Measurements from ENCODE around the gene CAPN15. TPM values are rescaled to one million over a fixed set of nuclear protein-coding genes. Genes with fewer than 3 reads are reported as not detected.

CAPN15 gene
- total RNA-seq, 1 donor from 2014 or later: 38.7 TPM

DNA sequence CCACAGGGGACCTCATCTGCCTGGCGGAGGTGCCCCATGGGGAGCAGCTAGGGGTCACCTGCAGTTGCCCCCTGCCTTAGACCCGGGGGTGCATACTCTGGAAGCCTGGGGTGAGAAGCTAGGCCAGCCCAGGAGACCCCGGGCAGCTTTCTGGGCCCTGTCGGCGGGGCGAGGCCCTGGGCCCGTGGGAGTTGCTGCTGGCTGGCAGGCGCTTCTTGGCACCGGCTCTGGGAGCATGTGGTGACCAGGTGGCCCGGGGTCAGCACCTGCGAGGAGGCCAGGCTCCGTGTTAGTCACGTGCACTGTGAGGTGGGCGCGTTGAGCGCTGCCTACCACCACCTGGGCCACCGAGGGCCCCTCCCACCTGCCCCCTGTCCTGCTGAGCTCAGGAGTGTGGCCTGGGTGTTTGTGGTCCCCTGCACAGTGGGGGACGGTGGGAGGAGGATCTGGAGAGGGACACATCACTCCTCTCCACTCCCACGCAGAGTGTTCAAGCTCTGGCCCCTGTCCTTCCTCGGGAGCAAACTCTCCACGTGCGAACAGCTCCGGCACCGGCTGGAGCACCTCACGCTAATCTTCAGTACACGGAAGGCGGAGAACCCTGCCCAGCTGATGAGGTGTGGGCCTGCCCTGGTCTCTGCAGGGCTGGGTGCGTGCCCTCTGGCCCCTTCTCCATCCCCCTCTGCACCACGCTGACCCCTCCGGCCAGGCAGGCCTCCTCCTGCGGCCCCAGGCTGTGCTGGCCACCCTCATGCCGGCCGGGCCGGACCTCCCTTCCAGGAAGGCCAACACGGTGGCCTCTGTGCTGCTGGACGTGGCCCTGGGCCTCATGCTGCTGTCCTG lies 48.1 kb downstream of the CAPN15 start:
- Mint-ChIP-seq H3K4me1 (ENCODE audit: low read depth, unreplicated experiment) (peaks cover 7% of the 10 kb centered on the region), H3K27me3 (ENCODE audit: low read depth, unreplicated experiment) (no peaks in the 10 kb centered on the region), H3K4me3 (ENCODE audit: unreplicated experiment) (no peak overlapping the region), H3K9me3 (ENCODE audit: unreplicated experiment) (no peaks in the 10 kb centered on the region), H3K36me3 (ENCODE audit: low read depth, unreplicated experiment) (no peaks in the 10 kb centered on the region), H3K27ac (ENCODE audit: unreplicated experiment) (no peak overlapping the region)
- H3K36me3 ChIP-seq (ENCODE audit: insufficient read depth, low read length): peaks cover 5% of the 10 kb centered on the region
- H3K79me2 ChIP-seq (ENCODE audit: insufficient read depth, low read length): peaks cover 19% of the 10 kb centered on the region
- FAIRE-seq (no peak), DNase-seq (ENCODE audit: low read depth) (no peak)
- no peak overlapping the region for H3K9ac ChIP-seq (ENCODE audit: low read length)
- TF ChIP-seq EZH2 (IDR thresholded peaks at IDR 0.05; ENCODE audit: insufficient read depth, low read length) (no peak), CTCF (IDR thresholded peaks at IDR 0.05; ENCODE audit: insufficient read depth, low read depth, low read length) (no peak)
- peaks cover 6% of the 10 kb centered on the region for H3K4me1 ChIP-seq (ENCODE audit: insufficient read depth, low read length)
- H3K27me3 ChIP-seq (ENCODE audit: insufficient read depth, low read length): no peaks in the 10 kb centered on the region
- H3K27ac ChIP-seq (ENCODE audit: low read depth, low read length): no peak overlapping the region
- H2AFZ ChIP-seq (ENCODE audit: low read depth, low read length): no peak overlapping the region
- no peak overlapping the region for H3K4me2 ChIP-seq (ENCODE audit: low read length)
- no peak overlapping the region for H3K4me3 ChIP-seq (ENCODE audit: insufficient read depth, low read depth, low read length)
- peaks cover 32% of the 10 kb centered on the region for H4K20me1 ChIP-seq (ENCODE audit: insufficient read depth, low read length)
- H3K9me3 ChIP-seq (ENCODE audit: insufficient read depth, low read depth, low read length): no peaks in the 10 kb centered on the region

- H3K4me3 Mint-ChIP-seq (ENCODE audit: unreplicated experiment): no peak overlapping the region
- H3K27ac ChIP-seq (ENCODE audit: low read depth, low read length): no peak overlapping the region
- H3K27me3 Mint-ChIP-seq (ENCODE audit: low read depth, unreplicated experiment): no peaks in the 10 kb centered on the region
- TF ChIP-seq CTCF (IDR thresholded peaks at IDR 0.05; ENCODE audit: insufficient read depth, low read depth, low read length) (no peak), EZH2 (IDR thresholded peaks at IDR 0.05; ENCODE audit: insufficient read depth, low read length) (no peak)
- no peaks in the 10 kb centered on the region for H3K9me3 ChIP-seq (ENCODE audit: insufficient read depth, low read depth, low read length)
- no peak overlapping the region for H3K4me2 ChIP-seq (ENCODE audit: low read length)
- H3K27me3 ChIP-seq (ENCODE audit: insufficient read depth, low read length): no peaks in the 10 kb centered on the region
- no peak overlapping the region for H3K4me3 ChIP-seq (ENCODE audit: insufficient read depth, low read depth, low read length)
- no peak overlapping the region for H3K9ac ChIP-seq (ENCODE audit: low read length)
- no peak overlapping the region for H3K27ac Mint-ChIP-seq (ENCODE audit: unreplicated experiment)
- FAIRE-seq (no peak), DNase-seq (ENCODE audit: low read depth) (no peak)
- no peaks in the 10 kb centered on the region for H3K9me3 Mint-ChIP-seq (ENCODE audit: unreplicated experiment)
- peaks cover 7% of the 10 kb centered on the region for H3K4me1 Mint-ChIP-seq (ENCODE audit: low read depth, unreplicated experiment)
- no peak overlapping the region for H2AFZ ChIP-seq (ENCODE audit: low read depth, low read length)
- peaks cover 5% of the 10 kb centered on the region for H3K36me3 ChIP-seq (ENCODE audit: insufficient read depth, low read length)
- H3K4me1 ChIP-seq (ENCODE audit: insufficient read depth, low read length): no peaks in the 10 kb centered on the region
- H3K79me2 ChIP-seq (ENCODE audit: insufficient read depth, low read length): peaks cover 12% of the 10 kb centered on the region
- no peaks in the 10 kb centered on the region for H3K36me3 Mint-ChIP-seq (ENCODE audit: low read depth, unreplicated experiment)
- peaks cover 24% of the 10 kb centered on the region for H4K20me1 ChIP-seq (ENCODE audit: insufficient read depth, low read length)
Measured at GRCh38 chr16:576197-576822, 48.8 kb downstream of the CAPN15 start.

- H3K4me3 Mint-ChIP-seq (ENCODE audit: unreplicated experiment): no peak overlapping the region
- H3K9me3 Mint-ChIP-seq (ENCODE audit: unreplicated experiment): no peaks in the 10 kb centered on the region
- peaks cover 5% of the 10 kb centered on the region for H3K4me1 Mint-ChIP-seq (ENCODE audit: low read depth, unreplicated experiment)
- H3K4me1 ChIP-seq (ENCODE audit: insufficient read depth, low read length): no peaks in the 10 kb centered on the region
- no peak for FAIRE-seq
- no peak overlapping the region for H3K9ac ChIP-seq (ENCODE audit: low read length)
- H3K4me3 ChIP-seq (ENCODE audit: insufficient read depth, low read depth, low read length): no peak overlapping the region
- no peak for TF ChIP-seq CTCF (IDR thresholded peaks at IDR 0.05; ENCODE audit: insufficient read depth, low read depth, low read length)
- no peak overlapping the region for H3K4me2 ChIP-seq (ENCODE audit: low read length)
- H3K9me3 ChIP-seq (ENCODE audit: insufficient read depth, low read depth, low read length): no peaks in the 10 kb centered on the region
- no peaks in the 10 kb centered on the region for H3K27me3 ChIP-seq (ENCODE audit: insufficient read depth, low read length)
- peaks cover 12% of the 10 kb centered on the region for H3K79me2 ChIP-seq (ENCODE audit: insufficient read depth, low read length)
- no peaks in the 10 kb centered on the region for H3K27me3 Mint-ChIP-seq (ENCODE audit: low read depth, unreplicated experiment)
- H4K20me1 ChIP-seq (ENCODE audit: insufficient read depth, low read length): peaks cover 19% of the 10 kb centered on the region
- no peak for DNase-seq (ENCODE audit: low read depth)
- H2AFZ ChIP-seq (ENCODE audit: low read depth, low read length): no peak overlapping the region
- no peaks in the 10 kb centered on the region for H3K36me3 Mint-ChIP-seq (ENCODE audit: low read depth, unreplicated experiment)
- no peak overlapping the region for H3K27ac Mint-ChIP-seq (ENCODE audit: unreplicated experiment)
- no peak overlapping the region for H3K27ac ChIP-seq (ENCODE audit: low read depth, low read length)
- peaks cover 5% of the 10 kb centered on the region for H3K36me3 ChIP-seq (ENCODE audit: insufficient read depth, low read length)
Measured at GRCh38 chr16:576823-577201, 49.3 kb downstream of the CAPN15 start.
